HEK293 (cell line): Measurements from ENCODE around the gene SRSF4.

Source experiments
- CTCF ChIA-PET: fragments of 350-600 bp; formaldehyde crosslinking; extraction: SDS; loops from one replicate; lab custom pipeline; 2021; ENCODE audit warnings: antibody characterized with exemption; lab: Yijun Ruan, JAX
- POLR2A ChIA-PET: fragments of 300-600 bp; formaldehyde crosslinking; extraction: SDS; loops from one replicate; lab custom pipeline; 2020; ENCODE audit warnings: antibody characterized with exemption, inconsistent platforms; lab: Yijun Ruan, JAX
- H3K27ac ChIP-seq: fragments of 200-500 bp; sonication (Bioruptor generic); 2 replicates; pipeline ENCODE4 v1.5.1; 2014; ENCODE audit warnings: low read depth, low read length, control low read depth, inconsistent platforms; ENCODE audit errors: extremely low read depth
- H3K36me3 ChIP-seq, 2 experiments: fragments of 200-500 bp in 1 of 2; sonication (Bioruptor generic) in 1 of 2; 1 replicate in 1 of 2; 2 replicates in 1 of 2; pipeline ENCODE4 v1.5.1; 2014 to 2017; ENCODE audit warnings: inconsistent platforms in 2 of 2, low read length in 2 of 2; ENCODE audit not compliant: control insufficient read depth in 2 of 2, insufficient read depth in 1 of 2
- H3K4me1 ChIP-seq: fragments of 200-500 bp; sonication (Bioruptor generic); 2 replicates; pipeline ENCODE4 v1.5.1; 2014; ENCODE audit warnings: mild to moderate bottlenecking, low read length, inconsistent platforms; ENCODE audit not compliant: control insufficient read depth, insufficient read depth
- H3K4me3 ChIP-seq: 2 replicates; pipeline ENCODE4 v1.5.1; 2011; ENCODE audit warnings: low read depth, mild to moderate bottlenecking, control low read depth, low read length, moderate library complexity
- H3K9me3 ChIP-seq: fragments of 200-500 bp; sonication (Bioruptor generic); 2 replicates; pipeline ENCODE4 v1.5.1; 2014; ENCODE audit warnings: low read depth, low read length, inconsistent platforms; ENCODE audit not compliant: control insufficient read depth, insufficient read depth
- BCL11A ChIP-seq: fragments of 450-650 bp; formaldehyde crosslinking; IDR thresholded peaks from 2 replicates; pipeline ENCODE4 v1.5.1; 2016; ENCODE audit warnings: low read depth, missing biosample characterization, missing genetic modification characterization
- GLIS1 ChIP-seq: fragments of 450-650 bp; formaldehyde crosslinking; IDR thresholded peaks from 2 replicates; pipeline ENCODE4 v1.5.1; 2016; ENCODE audit warnings: missing biosample characterization, missing genetic modification characterization
- PRDM1 ChIP-seq: fragments of 450-650 bp; formaldehyde crosslinking; IDR thresholded peaks from 2 replicates; pipeline ENCODE4; 2016; ENCODE audit warnings: missing biosample characterization, missing genetic modification characterization
- ZBTB17 ChIP-seq: fragments of 450-650 bp; formaldehyde crosslinking; IDR thresholded peaks from 2 replicates; pipeline ENCODE4 v1.5.1; 2016; ENCODE audit warnings: missing biosample characterization, missing genetic modification characterization
- ZBTB20 ChIP-seq: fragments of 450-650 bp; formaldehyde crosslinking; IDR thresholded peaks from 2 replicates; pipeline ENCODE4 v1.5.1; 2016; ENCODE audit warnings: missing biosample characterization, missing genetic modification characterization
- ZBTB8A ChIP-seq: fragments of 450-650 bp; formaldehyde crosslinking; IDR thresholded peaks from 2 replicates; pipeline ENCODE4 v1.5.1; 2016; ENCODE audit warnings: missing biosample characterization, missing genetic modification characterization
- ZNF138 ChIP-seq: fragments of 450-650 bp; formaldehyde crosslinking; IDR thresholded peaks from 2 replicates; pipeline ENCODE4 v1.5.1; 2016; ENCODE audit warnings: missing biosample characterization, missing genetic modification characterization, borderline replicate concordance
- ZNF175 ChIP-seq: fragments of 450-650 bp; formaldehyde crosslinking; IDR thresholded peaks from 2 replicates; pipeline ENCODE4 v1.5.1; 2016; ENCODE audit warnings: missing biosample characterization, missing genetic modification characterization
- ZNF19 ChIP-seq: fragments of 450-650 bp; formaldehyde crosslinking; IDR thresholded peaks from 2 replicates; pipeline ENCODE4; 2016; ENCODE audit warnings: missing biosample characterization, missing genetic modification characterization, low read depth
- ZNF280C ChIP-seq: fragments of 450-650 bp; formaldehyde crosslinking; IDR thresholded peaks from 2 replicates; pipeline ENCODE4 v1.5.1; 2016; ENCODE audit warnings: missing biosample characterization, missing genetic modification characterization
- ZNF449 ChIP-seq: fragments of 450-650 bp; formaldehyde crosslinking; IDR thresholded peaks from 2 replicates; pipeline ENCODE4 v1.5.1; 2017; ENCODE audit warnings: missing biosample characterization, mild to moderate bottlenecking, missing genetic modification characterization, moderate library complexity
- ZNF473 ChIP-seq: fragments of 450-650 bp; formaldehyde crosslinking; IDR thresholded peaks from 2 replicates; pipeline ENCODE4 v1.5.1; 2017; ENCODE audit warnings: missing biosample characterization, missing genetic modification characterization
- ZNF529 ChIP-seq: fragments of 450-650 bp; formaldehyde crosslinking; IDR thresholded peaks from 2 replicates; pipeline ENCODE4 v1.5.1; 2017; ENCODE audit warnings: missing genetic modification characterization, missing biosample characterization; ENCODE audit not compliant: insufficient replicate concordance
- ZNF621 ChIP-seq: fragments of 450-650 bp; formaldehyde crosslinking; IDR thresholded peaks from 2 replicates; pipeline ENCODE4 v1.5.1; 2017; ENCODE audit warnings: missing biosample characterization, missing genetic modification characterization
- ZNF677 ChIP-seq: fragments of 450-650 bp; IDR thresholded peaks from 2 replicates; pipeline ENCODE4 v1.5.0; 2018; ENCODE audit warnings: missing biosample characterization, mild to moderate bottlenecking, missing genetic modification characterization, moderate library complexity
- ZNF701 ChIP-seq: fragments of 450-650 bp; formaldehyde crosslinking; IDR thresholded peaks from 2 replicates; pipeline ENCODE4 v1.5.1; 2016; ENCODE audit warnings: missing biosample characterization, missing genetic modification characterization
- ZNF791 ChIP-seq: fragments of 450-650 bp; formaldehyde crosslinking; IDR thresholded peaks from 2 replicates; pipeline ENCODE4 v1.5.1; 2016; ENCODE audit warnings: missing biosample characterization, missing genetic modification characterization
- ZSCAN18 ChIP-seq: fragments of 450-650 bp; formaldehyde crosslinking; IDR thresholded peaks from 2 replicates; pipeline ENCODE4 v1.5.1; 2016; ENCODE audit warnings: missing biosample characterization, missing genetic modification characterization
- TF ChIP-seq, protein P1 (sequence below): fragments of 450-650 bp; formaldehyde crosslinking; IDR thresholded peaks from 2 replicates; pipeline ENCODE4 v1.5.1; 2016; ENCODE audit warnings: missing biosample characterization, missing genetic modification characterization, borderline replicate concordance
- TF ChIP-seq, protein P2 (sequence below): fragments of 450-650 bp; formaldehyde crosslinking; IDR thresholded peaks from 2 replicates; pipeline ENCODE4 v1.5.1; 2016; ENCODE audit warnings: missing biosample characterization, missing genetic modification characterization, borderline replicate concordance
- TF ChIP-seq, protein P3 (sequence below): fragments of 450-650 bp; formaldehyde crosslinking; IDR thresholded peaks from 2 replicates; pipeline ENCODE4 v1.5.1; 2016; ENCODE audit warnings: missing biosample characterization, missing genetic modification characterization, low read depth
- TF ChIP-seq, protein P4 (sequence below): fragments of 450-650 bp; formaldehyde crosslinking; IDR thresholded peaks from 2 replicates; pipeline ENCODE4 v1.5.1; 2016; ENCODE audit warnings: missing biosample characterization, missing genetic modification characterization

The SRSF4 gene

DNA sequence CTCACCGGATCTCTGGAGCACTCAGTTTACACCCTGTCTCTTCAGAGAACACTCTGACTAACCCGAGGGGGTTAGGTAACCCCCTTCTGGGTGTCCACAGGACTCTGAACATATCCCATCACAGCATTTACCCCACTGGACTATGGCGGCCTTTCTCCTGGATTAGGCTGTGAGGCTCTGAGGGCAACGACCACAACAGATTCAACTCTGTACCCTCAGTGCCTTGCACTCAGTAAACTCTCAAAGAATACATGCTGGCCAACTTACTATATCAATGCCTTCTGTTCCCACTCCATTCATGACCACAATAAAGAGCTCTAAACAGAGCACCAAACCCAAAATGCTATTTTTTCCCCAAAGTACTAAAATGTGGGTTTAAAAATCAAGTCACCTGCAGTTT is 43.7 kb upstream of the SRSF4 start (continued):
- TF ChIP-seq, protein P1, sequence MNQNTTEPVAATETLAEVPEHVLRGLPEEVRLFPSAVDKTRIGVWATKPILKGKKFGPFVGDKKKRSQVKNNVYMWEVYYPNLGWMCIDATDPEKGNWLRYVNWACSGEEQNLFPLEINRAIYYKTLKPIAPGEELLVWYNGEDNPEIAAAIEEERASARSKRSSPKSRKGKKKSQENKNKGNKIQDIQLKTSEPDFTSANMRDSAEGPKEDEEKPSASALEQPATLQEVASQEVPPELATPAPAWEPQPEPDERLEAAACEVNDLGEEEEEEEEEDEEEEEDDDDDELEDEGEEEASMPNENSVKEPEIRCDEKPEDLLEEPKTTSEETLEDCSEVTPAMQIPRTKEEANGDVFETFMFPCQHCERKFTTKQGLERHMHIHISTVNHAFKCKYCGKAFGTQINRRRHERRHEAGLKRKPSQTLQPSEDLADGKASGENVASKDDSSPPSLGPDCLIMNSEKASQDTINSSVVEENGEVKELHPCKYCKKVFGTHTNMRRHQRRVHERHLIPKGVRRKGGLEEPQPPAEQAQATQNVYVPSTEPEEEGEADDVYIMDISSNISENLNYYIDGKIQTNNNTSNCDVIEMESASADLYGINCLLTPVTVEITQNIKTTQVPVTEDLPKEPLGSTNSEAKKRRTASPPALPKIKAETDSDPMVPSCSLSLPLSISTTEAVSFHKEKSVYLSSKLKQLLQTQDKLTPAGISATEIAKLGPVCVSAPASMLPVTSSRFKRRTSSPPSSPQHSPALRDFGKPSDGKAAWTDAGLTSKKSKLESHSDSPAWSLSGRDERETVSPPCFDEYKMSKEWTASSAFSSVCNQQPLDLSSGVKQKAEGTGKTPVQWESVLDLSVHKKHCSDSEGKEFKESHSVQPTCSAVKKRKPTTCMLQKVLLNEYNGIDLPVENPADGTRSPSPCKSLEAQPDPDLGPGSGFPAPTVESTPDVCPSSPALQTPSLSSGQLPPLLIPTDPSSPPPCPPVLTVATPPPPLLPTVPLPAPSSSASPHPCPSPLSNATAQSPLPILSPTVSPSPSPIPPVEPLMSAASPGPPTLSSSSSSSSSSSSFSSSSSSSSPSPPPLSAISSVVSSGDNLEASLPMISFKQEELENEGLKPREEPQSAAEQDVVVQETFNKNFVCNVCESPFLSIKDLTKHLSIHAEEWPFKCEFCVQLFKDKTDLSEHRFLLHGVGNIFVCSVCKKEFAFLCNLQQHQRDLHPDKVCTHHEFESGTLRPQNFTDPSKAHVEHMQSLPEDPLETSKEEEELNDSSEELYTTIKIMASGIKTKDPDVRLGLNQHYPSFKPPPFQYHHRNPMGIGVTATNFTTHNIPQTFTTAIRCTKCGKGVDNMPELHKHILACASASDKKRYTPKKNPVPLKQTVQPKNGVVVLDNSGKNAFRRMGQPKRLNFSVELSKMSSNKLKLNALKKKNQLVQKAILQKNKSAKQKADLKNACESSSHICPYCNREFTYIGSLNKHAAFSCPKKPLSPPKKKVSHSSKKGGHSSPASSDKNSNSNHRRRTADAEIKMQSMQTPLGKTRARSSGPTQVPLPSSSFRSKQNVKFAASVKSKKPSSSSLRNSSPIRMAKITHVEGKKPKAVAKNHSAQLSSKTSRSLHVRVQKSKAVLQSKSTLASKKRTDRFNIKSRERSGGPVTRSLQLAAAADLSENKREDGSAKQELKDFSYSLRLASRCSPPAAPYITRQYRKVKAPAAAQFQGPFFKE, result no peak
- TF ChIP-seq ZNF701 (no peak), ZNF19 (tag by site-specific recombination) (no peak), ZNF677 (tag by site-specific recombination) (no peak), ZNF529 (no peak), GLIS1 (tag by site-specific recombination) (no peak), ZNF621 (no peak), ZSCAN18 (no peak)
- TF ChIP-seq, protein P2, sequence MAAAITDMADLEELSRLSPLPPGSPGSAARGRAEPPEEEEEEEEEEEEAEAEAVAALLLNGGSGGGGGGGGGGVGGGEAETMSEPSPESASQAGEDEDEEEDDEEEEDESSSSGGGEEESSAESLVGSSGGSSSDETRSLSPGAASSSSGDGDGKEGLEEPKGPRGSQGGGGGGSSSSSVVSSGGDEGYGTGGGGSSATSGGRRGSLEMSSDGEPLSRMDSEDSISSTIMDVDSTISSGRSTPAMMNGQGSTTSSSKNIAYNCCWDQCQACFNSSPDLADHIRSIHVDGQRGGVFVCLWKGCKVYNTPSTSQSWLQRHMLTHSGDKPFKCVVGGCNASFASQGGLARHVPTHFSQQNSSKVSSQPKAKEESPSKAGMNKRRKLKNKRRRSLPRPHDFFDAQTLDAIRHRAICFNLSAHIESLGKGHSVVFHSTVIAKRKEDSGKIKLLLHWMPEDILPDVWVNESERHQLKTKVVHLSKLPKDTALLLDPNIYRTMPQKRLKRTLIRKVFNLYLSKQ (tag by site-specific recombination), result no peak
- TF ChIP-seq, all 188 proteins: peak for 0

GRCh38 chr1:29224356-29224837 is 42.7 kb upstream of the SRSF4 start:
- Histone ChIP-seq H3K4me1 (no peaks in the 10 kb centered on the region), H3K9me3 (no peaks in the 10 kb centered on the region), H3K36me3 (peaks cover 0 to 38% of the 10 kb centered on the region in 2 experiments; a peak in 1 of 3 replicates), H3K4me3 (no peak overlapping the region), H3K27ac (no peak overlapping the region)
- POLR2A ChIA-PET, result no interaction called here
- CTCF ChIA-PET, result interaction anchor here (0.6 kb wide), 1 partner anchor 113 kb away, joined by 3 read pairs; no protein-coding TSS in a partner anchor
- TF ChIP-seq ZBTB8A (tag by site-specific recombination), result no peak
- TF ChIP-seq, protein P3, sequence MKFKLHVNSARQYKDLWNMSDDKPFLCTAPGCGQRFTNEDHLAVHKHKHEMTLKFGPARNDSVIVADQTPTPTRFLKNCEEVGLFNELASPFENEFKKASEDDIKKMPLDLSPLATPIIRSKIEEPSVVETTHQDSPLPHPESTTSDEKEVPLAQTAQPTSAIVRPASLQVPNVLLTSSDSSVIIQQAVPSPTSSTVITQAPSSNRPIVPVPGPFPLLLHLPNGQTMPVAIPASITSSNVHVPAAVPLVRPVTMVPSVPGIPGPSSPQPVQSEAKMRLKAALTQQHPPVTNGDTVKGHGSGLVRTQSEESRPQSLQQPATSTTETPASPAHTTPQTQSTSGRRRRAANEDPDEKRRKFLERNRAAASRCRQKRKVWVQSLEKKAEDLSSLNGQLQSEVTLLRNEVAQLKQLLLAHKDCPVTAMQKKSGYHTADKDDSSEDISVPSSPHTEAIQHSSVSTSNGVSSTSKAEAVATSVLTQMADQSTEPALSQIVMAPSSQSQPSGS (tag by site-specific recombination), result no peak
- no peak for TF ChIP-seq ZBTB20 (tag by site-specific recombination)
- no peak for TF ChIP-seq ZNF791 (tag by site-specific recombination)
- TF ChIP-seq ZNF280C, result no peak
- no peak for TF ChIP-seq ZBTB17
- no peak for TF ChIP-seq ZNF449 (tag by site-specific recombination)
- no peak for TF ChIP-seq PRDM1 (tag by site-specific recombination)
- no peak for TF ChIP-seq ZNF138
- no peak for TF ChIP-seq ZNF473 (tag by site-specific recombination)
- TF ChIP-seq, protein P4, sequence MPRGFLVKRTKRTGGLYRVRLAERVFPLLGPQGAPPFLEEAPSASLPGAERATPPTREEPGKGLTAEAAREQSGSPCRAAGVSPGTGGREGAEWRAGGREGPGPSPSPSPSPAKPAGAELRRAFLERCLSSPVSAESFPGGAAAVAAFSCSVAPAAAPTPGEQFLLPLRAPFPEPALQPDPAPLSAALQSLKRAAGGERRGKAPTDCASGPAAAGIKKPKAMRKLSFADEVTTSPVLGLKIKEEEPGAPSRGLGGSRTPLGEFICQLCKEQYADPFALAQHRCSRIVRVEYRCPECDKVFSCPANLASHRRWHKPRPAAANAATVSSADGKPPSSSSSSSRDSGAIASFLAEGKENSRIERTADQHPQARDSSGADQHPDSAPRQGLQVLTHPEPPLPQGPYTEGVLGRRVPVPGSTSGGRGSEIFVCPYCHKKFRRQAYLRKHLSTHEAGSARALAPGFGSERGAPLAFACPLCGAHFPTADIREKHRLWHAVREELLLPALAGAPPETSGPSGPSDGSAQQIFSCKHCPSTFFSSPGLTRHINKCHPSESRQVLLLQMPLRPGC (tag by site-specific recombination), result no peak
- no peak for TF ChIP-seq BCL11A (tag by site-specific recombination)
- TF ChIP-seq ZNF175 (tag by site-specific recombination), result no peak
